CD14-positive monocyte (primary cell): ENCODE results near the gene OXLD1. TPM values are rescaled to one million over a fixed set of nuclear protein-coding genes. Genes with fewer than 3 reads are reported as not detected.

Experiments
- DNase-seq, 3 donors: peaks; one replicate each; pipeline ENCODE4 v3.0.0-alpha.2; 2011 to 2022
- H2AFZ ChIP-seq: 2 replicates; pipeline ENCODE4 v1.6.0; 2012; ENCODE audit warnings: mild to moderate bottlenecking, low read depth, low read length, inconsistent platforms; ENCODE audit not compliant: insufficient read depth, poor library complexity, severe bottlenecking
- H3K27ac ChIP-seq, 2 donors: 1 replicate in 1 of 2; 2 replicates in 1 of 2; pipeline ENCODE4 v1.5.1; 2012 to 2013; ENCODE audit warnings: low read length in 2 of 2, control low read depth in 1 of 2, inconsistent platforms in 1 of 2, low read depth in 1 of 2, mild to moderate bottlenecking in 1 of 2
- H3K27me3 ChIP-seq, 2 donors: one replicate each; pipeline versions ENCODE4 v1.6.0 to v1.6.1; 2011 to 2013; ENCODE audit warnings: low read length in 2 of 2; ENCODE audit not compliant: control insufficient read depth in 2 of 2, insufficient read depth in 2 of 2
- H3K36me3 ChIP-seq, 2 donors: replicated peaks in 1 of 2; 1 replicate in 1 of 2; 2 replicates in 1 of 2; pipeline versions ENCODE4 v1.5.1 to v1.6.1; 2012 to 2013; ENCODE audit warnings: low read length in 2 of 2, control low read depth in 1 of 2, inconsistent platforms in 1 of 2, mild to moderate bottlenecking in 1 of 2; ENCODE audit not compliant: insufficient read depth in 2 of 2, control insufficient read depth in 1 of 2
- H3K4me1 ChIP-seq, 2 donors: 1 replicate in 1 of 2; 2 replicates in 1 of 2; pipeline versions ENCODE4 v1.5.1 to v1.6.1; 2012 to 2013; ENCODE audit warnings: low read length in 2 of 2, control low read depth in 1 of 2, inconsistent platforms in 1 of 2, mild to moderate bottlenecking in 1 of 2, moderate library complexity in 1 of 2; ENCODE audit not compliant: insufficient read depth in 2 of 2, control insufficient read depth in 1 of 2
- H3K4me2 ChIP-seq: replicated peaks from 2 replicates; pipeline ENCODE3; 2012; ENCODE audit warnings: low read length, moderate library complexity, mild to moderate bottlenecking; ENCODE audit not compliant: poor library complexity, severe bottlenecking; ENCODE audit errors: extremely low read depth
- H3K4me3 ChIP-seq, 3 experiments: fragments of 200-600 bp in 1 of 3; sonication (generic) in 1 of 3; replicated peaks in 1 of 3; 1 replicate in 2 of 3; 2 replicates in 1 of 3; pipeline ENCODE4 v1.5.1; 2011 to 2013; ENCODE audit warnings: low read length in 3 of 3, mild to moderate bottlenecking in 3 of 3, control low read depth in 2 of 3, low read depth in 2 of 3, inconsistent platforms in 1 of 3, moderate library complexity in 1 of 3
- H3K79me2 ChIP-seq: 2 replicates; pipeline ENCODE4 v1.6.0; 2012; ENCODE audit warnings: mild to moderate bottlenecking, control low read depth, inconsistent platforms, low read length, moderate library complexity; ENCODE audit not compliant: insufficient read depth
- H3K9ac ChIP-seq: 2 replicates; pipeline ENCODE4 v1.6.0; 2017; ENCODE audit warnings: low read length, mild to moderate bottlenecking; ENCODE audit not compliant: insufficient read depth, poor library complexity, severe bottlenecking
- H3K9me3 ChIP-seq, 2 donors: replicated peaks in 1 of 2; 1 replicate in 1 of 2; 2 replicates in 1 of 2; pipeline versions ENCODE4 v1.5.1 to v1.6.1; 2012 to 2013; ENCODE audit warnings: low read length in 2 of 2, control low read depth in 1 of 2; ENCODE audit not compliant: control insufficient read depth in 1 of 2, insufficient read depth in 1 of 2
- H4K20me1 ChIP-seq: 2 replicates; pipeline ENCODE4 v1.6.0; 2012; ENCODE audit warnings: mild to moderate bottlenecking, low read length, control low read depth, moderate library complexity; ENCODE audit not compliant: insufficient read depth
- H3K27ac Mint-ChIP-seq, 7 donors: one replicate each; pipeline ENCODE4 v1.8.0; 2020; ENCODE audit warnings: mild to moderate bottlenecking in 7 of 7, mixed read lengths in 7 of 7, moderate library complexity in 6 of 7, inconsistent platforms in 2 of 7
- H3K27me3 Mint-ChIP-seq, 3 donors: one replicate each; pipeline ENCODE4 v1.8.0; 2021 to 2022; ENCODE audit warnings: low read depth in 3 of 3, mild to moderate bottlenecking in 3 of 3, mixed read lengths in 3 of 3, moderate library complexity in 3 of 3, inconsistent platforms in 1 of 3
- H3K36me3 Mint-ChIP-seq, 2 donors: one replicate each; pipeline ENCODE4 v1.8.0; 2020; ENCODE audit warnings: mixed read lengths in 2 of 2, inconsistent platforms in 1 of 2, mild to moderate bottlenecking in 1 of 2
- H3K4me1 Mint-ChIP-seq: one replicate; pipeline ENCODE4 v1.8.0; 2020; ENCODE audit warnings: mild to moderate bottlenecking, mixed read lengths
- H3K4me3 Mint-ChIP-seq, 2 donors: one replicate each; pipeline ENCODE4 v1.8.0; 2020; ENCODE audit warnings: mild to moderate bottlenecking in 2 of 2, mixed read lengths in 2 of 2, moderate library complexity in 1 of 2
- H3K9me3 Mint-ChIP-seq, 7 donors: one replicate each; pipeline ENCODE4 v1.8.0; 2020 to 2022; ENCODE audit warnings: mixed read lengths in 7 of 7, mild to moderate bottlenecking in 6 of 7, moderate library complexity in 6 of 7, inconsistent platforms in 2 of 7
- WGBS: methylation state at CpG from one replicate; pipeline ENCODE4 v1.1.5; 2013; ENCODE audit warnings: missing lambda C conversion rate; ENCODE audit not compliant: insufficient coverage; 5-methylcytosine and 5-hydroxymethylcytosine counted together
- intact Hi-C, 2 donors: fragments of 100-400 bp; cut with micrococcal nuclease; formaldehyde crosslinking; loops; one replicate each; pipeline versions ENCODE4 v1.15.0 to v1.15.1; 2023
- polyA plus RNA-seq, 3 donors: library from polyadenylated mRNA; depleted of rRNA in 1 of 3; unstranded in 2 of 3; stranded (reverse) in 1 of 3; fragments of 300-500 nt in 2 of 3; fragments of >200 nt in 1 of 3; fragmentation: Illumina TruSeq in 2 of 3; gene quantifications; 1 replicate in 2 of 3; 2 replicates in 1 of 3; pipeline ENCODE4 v1.2.3, GENCODE V29; 2012 to 2021
- TF ChIP-seq, protein P1 (sequence below): fragments of 200-600 bp; IDR thresholded peaks from one replicate; pipeline ENCODE4 v1.8.0; 2022; ENCODE audit warnings: antibody characterized with exemption, mild to moderate bottlenecking

Gene OXLD1
- polyA plus RNA-seq, 3 donors: 46.0 to 61.1 (median 51.8) TPM

DNA sequence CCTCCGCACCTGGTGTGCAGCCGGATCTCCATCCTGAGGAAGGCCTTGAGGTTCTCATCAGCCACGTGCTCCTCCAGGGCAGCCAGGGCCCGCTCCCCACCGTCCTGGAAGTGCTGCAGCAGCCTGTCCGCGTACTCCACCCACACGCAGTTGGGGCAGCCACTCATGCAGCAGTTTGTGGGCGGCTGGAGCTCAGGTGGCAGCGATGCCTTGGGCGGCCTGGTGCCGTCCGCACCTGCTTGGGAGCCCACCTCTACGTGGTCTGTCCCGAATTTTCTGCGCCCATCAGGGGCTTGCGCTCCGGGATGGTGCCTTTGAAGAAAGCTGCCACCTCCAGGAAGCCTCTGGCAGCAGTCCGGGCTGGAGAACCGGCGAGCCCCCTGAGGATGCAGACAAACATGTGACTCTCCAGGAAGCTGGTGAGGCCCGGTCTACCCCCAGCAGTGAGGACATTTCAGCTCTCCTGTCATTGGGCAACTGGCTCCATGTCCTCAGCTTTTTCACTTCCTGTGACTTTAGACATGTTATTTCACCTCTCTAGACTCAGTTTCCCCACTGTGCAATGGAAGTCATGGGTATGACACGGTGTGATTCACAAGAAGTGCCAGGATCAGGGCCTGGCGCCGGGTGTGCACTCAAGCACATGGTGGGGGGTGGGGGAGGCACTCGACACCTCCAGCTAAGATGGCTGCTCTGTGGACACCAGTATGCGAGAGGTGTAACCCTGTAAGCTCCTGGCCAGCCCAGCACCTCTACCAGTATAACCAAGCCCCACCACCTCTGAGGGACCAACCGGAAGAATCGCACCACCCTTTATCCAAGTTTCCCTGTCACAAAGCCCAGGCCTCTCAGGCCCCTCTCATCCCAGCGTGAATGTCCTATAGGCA, 957 bp downstream of the OXLD1 start:
- Histone ChIP-seq H3K4me1 (peaks cover 24 to 30% of the 10 kb centered on the region in 2 donors), H3K27me3 (no peaks in the 10 kb centered on the region), H3K4me2 (peak overlapping the region; percentile 86), H3K79me2 (peaks cover 52% of the 10 kb centered on the region), H3K9me3 (no peaks in the 10 kb centered on the region), H2AFZ (peak overlapping the region; percentile 94), H3K36me3 (peaks cover 11 to 30% of the 10 kb centered on the region in 2 donors), H3K4me3 (peak overlapping the region; percentile 63 to 91 (median 75)), H3K9ac (peak overlapping the region; percentile 93), H3K27ac (peak overlapping the region; percentile 76 to 89), H4K20me1 (no peaks in the 10 kb centered on the region)
- Mint-ChIP-seq H3K36me3 (peaks cover 21 to 39% of the 10 kb centered on the region in 2 donors), H3K9me3 (peaks cover 0 to under 1% (median 0%) of the 10 kb centered on the region in 7 donors), H3K27ac (peak overlapping the region; percentile 62 to 97 (median 96)), H3K4me3 (peak overlapping the region; percentile 92 to 99), H3K27me3 (peaks cover 0 to 4% (median 0%) of the 10 kb centered on the region in 3 donors), H3K4me1 (peaks cover 24% of the 10 kb centered on the region)
- peak in 2 of 3 donors; percentile 29 to 65 for DNase-seq
- TF ChIP-seq, protein P1, sequence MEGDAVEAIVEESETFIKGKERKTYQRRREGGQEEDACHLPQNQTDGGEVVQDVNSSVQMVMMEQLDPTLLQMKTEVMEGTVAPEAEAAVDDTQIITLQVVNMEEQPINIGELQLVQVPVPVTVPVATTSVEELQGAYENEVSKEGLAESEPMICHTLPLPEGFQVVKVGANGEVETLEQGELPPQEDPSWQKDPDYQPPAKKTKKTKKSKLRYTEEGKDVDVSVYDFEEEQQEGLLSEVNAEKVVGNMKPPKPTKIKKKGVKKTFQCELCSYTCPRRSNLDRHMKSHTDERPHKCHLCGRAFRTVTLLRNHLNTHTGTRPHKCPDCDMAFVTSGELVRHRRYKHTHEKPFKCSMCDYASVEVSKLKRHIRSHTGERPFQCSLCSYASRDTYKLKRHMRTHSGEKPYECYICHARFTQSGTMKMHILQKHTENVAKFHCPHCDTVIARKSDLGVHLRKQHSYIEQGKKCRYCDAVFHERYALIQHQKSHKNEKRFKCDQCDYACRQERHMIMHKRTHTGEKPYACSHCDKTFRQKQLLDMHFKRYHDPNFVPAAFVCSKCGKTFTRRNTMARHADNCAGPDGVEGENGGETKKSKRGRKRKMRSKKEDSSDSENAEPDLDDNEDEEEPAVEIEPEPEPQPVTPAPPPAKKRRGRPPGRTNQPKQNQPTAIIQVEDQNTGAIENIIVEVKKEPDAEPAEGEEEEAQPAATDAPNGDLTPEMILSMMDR: no peak
- WGBS: 52% methylated on average over 29 of the region's 30 CpGs
- intact Hi-C loops: loop anchor here (1.0 to 5.0 kb wide), 3 partner anchors 18 to 47 kb away; partner anchors contain the start of genes ARL16 (in 1 of the 2), MRPL12 (in 1 of the 2) and SLC25A10 (in 1 of the 2)

DNA sequence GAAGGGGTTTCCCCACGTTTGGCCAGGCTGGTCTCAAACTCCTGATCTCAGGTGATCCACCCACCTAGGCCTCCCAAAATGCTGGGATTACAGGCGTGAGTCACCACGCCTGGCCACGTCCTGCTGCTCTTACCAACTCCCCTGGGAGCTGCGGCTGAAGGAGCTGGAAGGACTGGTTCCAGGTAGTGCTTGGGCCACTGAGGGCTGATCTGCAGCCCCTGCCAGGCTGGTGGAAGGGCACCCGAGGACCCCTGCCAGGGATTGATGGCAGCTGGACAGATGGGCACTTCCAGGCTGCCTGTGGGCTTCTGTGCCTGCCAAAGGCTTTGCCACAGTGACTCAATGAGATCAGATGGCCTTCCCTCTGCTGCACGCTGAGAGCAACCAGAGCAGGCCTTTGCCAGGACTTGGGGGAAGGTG, 2.3 kb downstream of the OXLD1 start:
- TF ChIP-seq, protein P1: no peak
- no peak overlapping the region for H2AFZ ChIP-seq
- H3K4me3 ChIP-seq: no peak overlapping the region
- intact Hi-C loops: no loop called here
- no peak overlapping the region for H3K27ac Mint-ChIP-seq
- WGBS: 92% methylated on average over 6 of the region's 7 CpGs
- no peak overlapping the region for H3K27ac ChIP-seq
- peaks cover 24% of the 10 kb centered on the region for H3K4me1 Mint-ChIP-seq
- peaks cover 0 to 1% (median 0%) of the 10 kb centered on the region in 7 donors for H3K9me3 Mint-ChIP-seq
- H3K9ac ChIP-seq: no peak overlapping the region
- peaks cover 11 to 25% of the 10 kb centered on the region in 2 donors for H3K36me3 Mint-ChIP-seq
- H3K36me3 ChIP-seq: peaks cover 3 to 16% of the 10 kb centered on the region in 2 donors
- no peaks in the 10 kb centered on the region for H4K20me1 ChIP-seq
- H3K27me3 ChIP-seq: no peaks in the 10 kb centered on the region
- H3K4me2 ChIP-seq: no peak overlapping the region
- peaks cover 0 to 4% (median 0%) of the 10 kb centered on the region in 3 donors for H3K27me3 Mint-ChIP-seq
- H3K9me3 ChIP-seq: no peaks in the 10 kb centered on the region
- no peak overlapping the region for H3K4me3 Mint-ChIP-seq
- DNase-seq: no peak
- peaks cover 24 to 30% of the 10 kb centered on the region in 2 donors for H3K4me1 ChIP-seq
- H3K79me2 ChIP-seq: peaks cover 42% of the 10 kb centered on the region
